ENCODE data around the gene AMPD2.
A peak's percentile ranks its signal among the peaks of the same experiment; 100 is the strongest.

AMPD2 gene

GRCh38 chr1:109615879-109616278 lies 3.8 kb upstream of the AMPD2 start:
- DNase-seq (ENCODE audit: extremely low spot score, insufficient read length, low read depth), result no peak
- FAIRE-seq, result no peak

GRCh38 chr1:109616391-109616790 lies 3.2 kb upstream of the AMPD2 start:
- FAIRE-seq, result no peak
- DNase-seq (ENCODE audit: extremely low spot score, insufficient read length, low read depth), result no peak

GRCh38 chr1:109617291-109617801 lies 2.3 kb upstream of the AMPD2 start:
- FAIRE-seq, result no peak
- no peak for DNase-seq (ENCODE audit: extremely low spot score, insufficient read length, low read depth)

- FAIRE-seq, result peak; percentile 5
- DNase-seq (ENCODE audit: extremely low spot score, insufficient read length, low read depth), result no peak
These were observed 719 bp upstream of the AMPD2 start for GRCh38 chr1:109618661-109619575.

- FAIRE-seq (no peak), DNase-seq (ENCODE audit: extremely low spot score, insufficient read length, low read depth) (no peak)
These were observed 759 bp downstream of the AMPD2 start for GRCh38 chr1:109620401-109620791.

GRCh38 chr1:109620841-109621286 lies 1.2 kb downstream of the AMPD2 start:
- peak; percentile 91 for DNase-seq (ENCODE audit: extremely low spot score, insufficient read length, low read depth)
- FAIRE-seq, result peak; percentile 84

GRCh38 chr1:109621379-109622136 lies 1.9 kb downstream of the AMPD2 start:
- FAIRE-seq (no peak), DNase-seq (ENCODE audit: extremely low spot score, insufficient read length, low read depth) (no peak)

GRCh38 chr1:109622137-109622892 lies 2.7 kb downstream of the AMPD2 start:
- FAIRE-seq (no peak), DNase-seq (ENCODE audit: extremely low spot score, insufficient read length, low read depth) (no peak)

- FAIRE-seq (no peak), DNase-seq (ENCODE audit: extremely low spot score, insufficient read length, low read depth) (no peak)
These were observed 3.3 kb downstream of the AMPD2 start for GRCh38 chr1:109622895-109623294.

- no peak for DNase-seq (ENCODE audit: extremely low spot score, insufficient read length, low read depth)
- no peak for FAIRE-seq
These were observed 4.0 kb downstream of the AMPD2 start for GRCh38 chr1:109623601-109624161.

GRCh38 chr1:109624201-109625010 lies 4.8 kb downstream of the AMPD2 start:
- DNase-seq (ENCODE audit: extremely low spot score, insufficient read length, low read depth) (no peak), FAIRE-seq (peak; percentile 60)

- DNase-seq (ENCODE audit: extremely low spot score, insufficient read length, low read depth) (no peak), FAIRE-seq (no peak)
These were observed 5.5 kb downstream of the AMPD2 start for GRCh38 chr1:109625176-109625575.

GRCh38 chr1:109625601-109626560 lies 6.2 kb downstream of the AMPD2 start:
- DNase-seq (ENCODE audit: extremely low spot score, insufficient read length, low read depth), result no peak
- no peak for FAIRE-seq

GRCh38 chr1:109626682-109627408 lies 7.2 kb downstream of the AMPD2 start:
- no peak for FAIRE-seq

GRCh38 chr1:109627692-109628399 lies 8.2 kb downstream of the AMPD2 start:
- FAIRE-seq, result no peak
- no peak for DNase-seq (ENCODE audit: extremely low spot score, insufficient read length, low read depth)

More at GRCh38 chr1:109626682-109627408, 7.2 kb downstream of the AMPD2 start:
- DNase-seq (ENCODE audit: extremely low spot score, insufficient read length, low read depth), result no peak

- DNase-seq (ENCODE audit: extremely low spot score, insufficient read length, low read depth) (no peak), FAIRE-seq (no peak)
These were observed 9.1 kb downstream of the AMPD2 start for GRCh38 chr1:109628540-109629321.

Measured in GM18507 (cell line).